ENCODE data around the gene TRIM72.

Gene TRIM72

GRCh38 chr16:31262084-31262483, 48.2 kb downstream of the TRIM72 start:
- H3K27me3 ChIP-seq (replicated peaks in 2 of 5; ENCODE audit: control insufficient read depth in 4 of 5, insufficient read depth in 5 of 5, low read length in 4 of 5) = no peaks in the 10 kb centered on the region
- no peaks in the 10 kb centered on the region for H3K9me3 ChIP-seq (ENCODE audit: control extremely low read depth in 1 of 5, control insufficient read depth in 4 of 5, insufficient read depth in 2 of 5, low read depth in 1 of 5, low read length in 4 of 5)
- H3K4me1 ChIP-seq (ENCODE audit: control extremely low read depth in 1 of 4, control insufficient read depth in 4 of 4, insufficient read depth in 4 of 4, low read length in 3 of 4) = peaks cover 16 to 73% (median 61%) of the 10 kb centered on the region in 4 experiments
- no peak overlapping the region for H3K27ac ChIP-seq (ENCODE audit: insufficient read depth in 1 of 2, low read depth in 1 of 2, low read length in 2 of 2, poor library complexity in 1 of 2, severe bottlenecking in 2 of 2)
- no peaks in the 10 kb centered on the region for H3K36me3 ChIP-seq (ENCODE audit: control insufficient read depth in 4 of 4, insufficient read depth in 4 of 4, low read length in 3 of 4)
- ChIA-PET POLR2A (interaction anchor here (0.6 kb wide), 1 partner anchor 23 kb away, joined by 3 read pairs; no protein-coding TSS in a partner anchor), CTCF (interaction anchor here (0.8 to 1.7 kb wide), 4 partner anchors 18 to 59 kb away, joined by 3 to 5 read pairs (median 4); partner anchors contain the start of gene PYCARD)
- H3K4me3 ChIP-seq (ENCODE audit: control insufficient read depth in 1 of 7, extremely low read depth in 1 of 7, insufficient read depth in 4 of 7, low read depth in 2 of 7, low read length in 6 of 7) = no peak overlapping the region
- 85% methylated on average over 2 of the region's 3 CpGs for WGBS (ENCODE audit: insufficient coverage)
- DNase-seq = no peak

GRCh38 chr16:31265329-31266245, 51.7 kb downstream of the TRIM72 start:
- WGBS (ENCODE audit: insufficient coverage) = 31% methylated on average over 15 of the region's 20 CpGs
- Histone ChIP-seq H3K4me3 (ENCODE audit: control insufficient read depth in 1 of 7, extremely low read depth in 1 of 7, insufficient read depth in 4 of 7, low read depth in 2 of 7, low read length in 6 of 7) (peak overlapping the region in 2 of 7 experiments; percentile 10 to 14), H3K27ac (ENCODE audit: insufficient read depth in 1 of 2, low read depth in 1 of 2, low read length in 2 of 2, poor library complexity in 1 of 2, severe bottlenecking in 2 of 2) (peak overlapping the region; percentile 23 to 54), H3K27me3 (replicated peaks in 2 of 5; ENCODE audit: control insufficient read depth in 4 of 5, insufficient read depth in 5 of 5, low read length in 4 of 5) (no peaks in the 10 kb centered on the region), H3K9me3 (ENCODE audit: control extremely low read depth in 1 of 5, control insufficient read depth in 4 of 5, insufficient read depth in 2 of 5, low read depth in 1 of 5, low read length in 4 of 5) (no peaks in the 10 kb centered on the region), H3K36me3 (ENCODE audit: control insufficient read depth in 4 of 4, insufficient read depth in 4 of 4, low read length in 3 of 4) (no peaks in the 10 kb centered on the region), H3K4me1 (ENCODE audit: control extremely low read depth in 1 of 4, control insufficient read depth in 4 of 4, insufficient read depth in 4 of 4, low read length in 3 of 4) (peaks cover 10 to 62% (median 49%) of the 10 kb centered on the region in 4 experiments)
- POLR2A ChIA-PET = no interaction called here
- CTCF ChIA-PET = interaction anchor here (0.7 to 1.6 kb wide), 3 partner anchors 10 to 68 kb away, joined by 3 to 4 read pairs (median 3); partner anchors contain the start of gene TRIM72
- peak; percentile 85 to 96 (median 96) for DNase-seq

DNA sequence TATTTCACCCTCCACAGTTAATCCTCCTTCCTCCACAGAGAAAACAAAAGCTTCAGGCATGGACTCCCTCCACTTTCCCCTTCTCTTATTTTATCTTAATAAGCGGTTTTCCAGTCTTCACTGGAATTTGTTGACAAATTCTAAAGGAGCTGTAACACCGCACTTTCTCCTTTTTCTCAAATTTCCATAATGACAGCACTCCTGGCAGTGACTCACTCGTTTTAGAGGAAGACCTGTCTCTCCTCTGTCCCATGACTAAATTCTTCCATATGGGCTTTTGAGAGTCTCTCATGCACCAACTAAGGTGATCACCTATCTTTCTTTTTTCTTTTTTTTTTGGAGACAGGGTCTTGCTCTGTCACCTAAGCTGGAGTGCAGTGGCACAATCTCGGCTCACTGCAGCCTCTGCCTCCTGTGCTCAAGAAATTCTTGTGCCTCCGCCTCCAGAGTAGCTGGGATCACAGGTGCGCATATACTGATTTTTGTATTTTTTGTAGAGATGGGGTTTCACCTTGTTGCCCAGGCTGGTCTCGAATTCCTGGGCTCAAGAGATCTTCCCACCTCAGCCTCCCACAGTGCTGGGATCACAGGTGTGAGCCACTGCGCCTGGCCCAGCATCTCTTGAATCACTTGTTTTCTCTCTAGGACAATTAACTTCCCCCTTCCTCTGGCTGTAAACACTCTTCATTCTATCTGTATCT, 53.6 kb downstream of the TRIM72 start:
- Histone ChIP-seq H3K9me3 (ENCODE audit: control extremely low read depth in 1 of 5, control insufficient read depth in 4 of 5, insufficient read depth in 2 of 5, low read depth in 1 of 5, low read length in 4 of 5) (no peaks in the 10 kb centered on the region), H3K4me1 (ENCODE audit: control extremely low read depth in 1 of 4, control insufficient read depth in 4 of 4, insufficient read depth in 4 of 4, low read length in 3 of 4) (peaks cover 7 to 45% (median 37%) of the 10 kb centered on the region in 4 experiments), H3K36me3 (ENCODE audit: control insufficient read depth in 4 of 4, insufficient read depth in 4 of 4, low read length in 3 of 4) (no peaks in the 10 kb centered on the region), H3K27ac (ENCODE audit: insufficient read depth in 1 of 2, low read depth in 1 of 2, low read length in 2 of 2, poor library complexity in 1 of 2, severe bottlenecking in 2 of 2) (no peak overlapping the region), H3K4me3 (ENCODE audit: control insufficient read depth in 1 of 7, extremely low read depth in 1 of 7, insufficient read depth in 4 of 7, low read depth in 2 of 7, low read length in 6 of 7) (no peak overlapping the region), H3K27me3 (replicated peaks in 2 of 5; ENCODE audit: control insufficient read depth in 4 of 5, insufficient read depth in 5 of 5, low read length in 4 of 5) (no peaks in the 10 kb centered on the region)
- DNase-seq = no peak
- WGBS (ENCODE audit: insufficient coverage) = 91% methylated on average over 6 of the region's 8 CpGs
- CTCF ChIA-PET = interaction anchor here (1.1 to 1.6 kb wide), 4 partner anchors 23 to 313 kb away, joined by 3 to 4 read pairs (median 4); no protein-coding TSS in a partner anchor
- POLR2A ChIA-PET = no interaction called here

DNA sequence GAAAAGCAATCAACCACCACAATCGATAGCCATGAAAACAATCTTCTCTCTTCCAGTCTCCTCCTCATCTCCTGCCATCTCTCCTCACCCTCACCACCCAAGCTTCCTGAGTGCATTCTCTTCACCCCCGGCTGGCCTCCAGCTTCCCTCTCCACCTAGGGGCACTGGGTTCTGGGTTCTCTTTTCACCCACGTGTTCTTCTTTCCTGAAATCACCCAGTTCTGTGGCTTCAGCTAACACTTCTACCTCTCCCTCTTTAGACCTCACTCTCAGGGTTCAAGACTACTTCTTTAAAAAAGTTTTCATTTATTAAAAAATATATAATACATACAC, 54.1 kb downstream of the TRIM72 start:
- CTCF ChIA-PET = interaction anchor here (0.9 to 1.6 kb wide), 4 partner anchors 22 to 74 kb away, joined by 3 read pairs; partner anchors contain the start of gene PYCARD

DNA sequence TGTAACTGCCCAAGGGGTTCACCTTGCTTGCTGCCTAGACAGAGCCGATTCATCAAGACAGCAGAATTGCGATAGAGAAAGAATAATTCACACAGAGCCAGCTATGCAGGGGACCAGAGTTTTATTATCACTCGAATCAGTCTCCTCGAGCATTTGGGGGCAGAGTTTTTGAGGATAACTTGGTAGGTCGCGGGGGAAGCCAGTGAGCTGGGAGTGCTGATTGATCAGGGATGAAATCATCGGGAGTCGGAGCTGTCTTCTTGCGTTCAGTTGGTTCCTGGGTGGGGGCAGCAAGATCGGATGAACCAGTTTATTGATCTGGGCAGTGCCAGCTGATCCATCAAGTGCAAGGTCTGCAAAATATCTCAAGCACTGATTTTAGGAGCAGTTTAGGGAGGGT, 55.0 kb downstream of the TRIM72 start:
- 89% methylated on average over 10 of the region's 10 CpGs for WGBS (ENCODE audit: insufficient coverage)
- H3K4me1 ChIP-seq (ENCODE audit: control extremely low read depth in 1 of 4, control insufficient read depth in 4 of 4, insufficient read depth in 4 of 4, low read length in 3 of 4) = peaks cover 7 to 36% (median 29%) of the 10 kb centered on the region in 4 experiments
- DNase-seq = no peak
- H3K4me3 ChIP-seq (ENCODE audit: control insufficient read depth in 1 of 7, extremely low read depth in 1 of 7, insufficient read depth in 4 of 7, low read depth in 2 of 7, low read length in 6 of 7) = no peak overlapping the region
- H3K9me3 ChIP-seq (ENCODE audit: control extremely low read depth in 1 of 5, control insufficient read depth in 4 of 5, insufficient read depth in 2 of 5, low read depth in 1 of 5, low read length in 4 of 5) = no peaks in the 10 kb centered on the region
- POLR2A ChIA-PET = no interaction called here
- no peaks in the 10 kb centered on the region for H3K27me3 ChIP-seq (replicated peaks in 2 of 5; ENCODE audit: control insufficient read depth in 4 of 5, insufficient read depth in 5 of 5, low read length in 4 of 5)
- H3K36me3 ChIP-seq (ENCODE audit: control insufficient read depth in 4 of 4, insufficient read depth in 4 of 4, low read length in 3 of 4) = no peaks in the 10 kb centered on the region
- CTCF ChIA-PET = interaction anchor here (0.9 to 1.4 kb wide), 5 partner anchors 13 to 123 kb away, joined by 3 read pairs; partner anchors contain the start of gene PYCARD
- H3K27ac ChIP-seq (ENCODE audit: insufficient read depth in 1 of 2, low read depth in 1 of 2, low read length in 2 of 2, poor library complexity in 1 of 2, severe bottlenecking in 2 of 2) = no peak overlapping the region

More for the DNA sequence above, 54.1 kb downstream of the TRIM72 start:
- H3K4me3 ChIP-seq (ENCODE audit: control insufficient read depth in 1 of 7, extremely low read depth in 1 of 7, insufficient read depth in 4 of 7, low read depth in 2 of 7, low read length in 6 of 7) = no peak overlapping the region
- POLR2A ChIA-PET = no interaction called here
- H3K36me3 ChIP-seq (ENCODE audit: control insufficient read depth in 4 of 4, insufficient read depth in 4 of 4, low read length in 3 of 4) = no peaks in the 10 kb centered on the region
- WGBS (ENCODE audit: insufficient coverage) = 19% methylated on average over 3 of the region's 3 CpGs
- H3K27ac ChIP-seq (ENCODE audit: insufficient read depth in 1 of 2, low read depth in 1 of 2, low read length in 2 of 2, poor library complexity in 1 of 2, severe bottlenecking in 2 of 2) = no peak overlapping the region
- peaks cover 7 to 42% (median 35%) of the 10 kb centered on the region in 4 experiments for H3K4me1 ChIP-seq (ENCODE audit: control extremely low read depth in 1 of 4, control insufficient read depth in 4 of 4, insufficient read depth in 4 of 4, low read length in 3 of 4)
- no peaks in the 10 kb centered on the region for H3K9me3 ChIP-seq (ENCODE audit: control extremely low read depth in 1 of 5, control insufficient read depth in 4 of 5, insufficient read depth in 2 of 5, low read depth in 1 of 5, low read length in 4 of 5)
- DNase-seq = no peak
- H3K27me3 ChIP-seq (replicated peaks in 2 of 5; ENCODE audit: control insufficient read depth in 4 of 5, insufficient read depth in 5 of 5, low read length in 4 of 5) = no peaks in the 10 kb centered on the region

DNA sequence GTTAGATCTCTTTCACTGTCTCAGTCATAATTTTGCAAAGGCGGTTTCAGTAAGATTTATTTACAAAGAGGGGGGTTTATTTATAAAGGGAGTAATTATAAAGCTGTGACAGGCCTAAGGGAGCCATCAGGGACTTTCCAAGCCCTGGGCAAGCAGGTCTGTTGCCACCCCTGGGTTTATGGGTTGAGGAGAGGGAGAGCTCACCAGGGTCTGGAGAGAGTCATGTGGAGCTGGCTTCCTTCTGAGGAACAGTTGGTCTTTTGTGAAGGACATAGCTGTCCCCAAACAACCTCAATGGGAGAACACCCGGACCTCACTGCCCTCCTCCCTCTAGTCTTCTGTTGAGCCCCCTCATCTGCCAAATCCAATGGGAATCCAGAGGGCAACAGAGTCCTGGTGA, 55.6 kb downstream of the TRIM72 start:
- H3K36me3 ChIP-seq (ENCODE audit: control insufficient read depth in 4 of 4, insufficient read depth in 4 of 4, low read length in 3 of 4) = no peaks in the 10 kb centered on the region
- POLR2A ChIA-PET = no interaction called here
- WGBS (ENCODE audit: insufficient coverage) = 100% methylated on average over 1 of the region's 2 CpGs

More for the DNA sequence above, 55.6 kb downstream of the TRIM72 start:
- Histone ChIP-seq H3K4me3 (ENCODE audit: control insufficient read depth in 1 of 7, extremely low read depth in 1 of 7, insufficient read depth in 4 of 7, low read depth in 2 of 7, low read length in 6 of 7) (no peak overlapping the region), H3K27ac (ENCODE audit: insufficient read depth in 1 of 2, low read depth in 1 of 2, low read length in 2 of 2, poor library complexity in 1 of 2, severe bottlenecking in 2 of 2) (no peak overlapping the region), H3K4me1 (ENCODE audit: control extremely low read depth in 1 of 4, control insufficient read depth in 4 of 4, insufficient read depth in 4 of 4, low read length in 3 of 4) (peaks cover 3 to 29% (median 24%) of the 10 kb centered on the region in 4 experiments), H3K9me3 (ENCODE audit: control extremely low read depth in 1 of 5, control insufficient read depth in 4 of 5, insufficient read depth in 2 of 5, low read depth in 1 of 5, low read length in 4 of 5) (no peaks in the 10 kb centered on the region), H3K27me3 (replicated peaks in 2 of 5; ENCODE audit: control insufficient read depth in 4 of 5, insufficient read depth in 5 of 5, low read length in 4 of 5) (no peaks in the 10 kb centered on the region)
- CTCF ChIA-PET = interaction anchor here (1.1 to 1.4 kb wide), 3 partner anchors 14 to 123 kb away, joined by 3 read pairs; no protein-coding TSS in a partner anchor
- no peak for DNase-seq

All from common myeloid progenitor, CD34-positive (primary cell).